Mesodermal cell (in vitro differentiated cells): ENCODE measurements around the gene ZNF76.

Source experiments
- H3K27ac ChIP-seq: 2 replicates; pipeline ENCODE4 v1.7.0; 2013; ENCODE audit warnings: mild to moderate bottlenecking, low read depth, low read length, moderate library complexity; ENCODE audit not compliant: severe bottlenecking
- H3K36me3 ChIP-seq: 2 replicates; pipeline ENCODE4 v1.7.1; 2013; ENCODE audit warnings: mild to moderate bottlenecking, low read length, moderate library complexity; ENCODE audit not compliant: control insufficient read depth, insufficient read depth
- H3K4me1 ChIP-seq: one replicate; pipeline ENCODE4 v1.7.1; 2013; ENCODE audit warnings: mild to moderate bottlenecking, low read length; ENCODE audit not compliant: insufficient read depth, control insufficient read depth, poor library complexity, severe bottlenecking
- H3K4me3 ChIP-seq: 2 replicates; pipeline ENCODE4 v1.7.0; 2013; ENCODE audit warnings: low read length, control low read depth, mild to moderate bottlenecking; ENCODE audit not compliant: insufficient read depth, poor library complexity, severe bottlenecking; ENCODE audit errors: extremely low read depth
- H3K9me3 ChIP-seq: 2 replicates; pipeline ENCODE4 v1.7.1; 2013; ENCODE audit warnings: mild to moderate bottlenecking, low read length, moderate library complexity; ENCODE audit not compliant: control insufficient read depth
- WGBS, 2 experiments: methylation state at CpG; one replicate each; pipeline ENCODE4 v1.1.5; 2013; ENCODE audit warnings: missing lambda C conversion rate in 2 of 2; ENCODE audit not compliant: insufficient coverage in 2 of 2; 5-methylcytosine and 5-hydroxymethylcytosine counted together

ZNF76 gene

GRCh38 chr6:35219683-35220326, 39.7 kb upstream of the ZNF76 start:
- H3K4me1 ChIP-seq: peaks cover 50% of the 10 kb centered on the region
- H3K4me3 ChIP-seq: no peak overlapping the region
- H3K9me3 ChIP-seq: no peaks in the 10 kb centered on the region
- WGBS, 2 experiments: no CpG with 5 or more reads among the region's 4 CpGs
- peaks cover 22% of the 10 kb centered on the region for H3K36me3 ChIP-seq
- H3K27ac ChIP-seq: no peak overlapping the region

- H3K9me3 ChIP-seq: no peaks in the 10 kb centered on the region
- 83% methylated on average over 1 of the region's 1 CpG; no CpG with 5 or more reads in 1 of the 2 experiments for WGBS, 2 experiments
- H3K4me1 ChIP-seq: peaks cover 50% of the 10 kb centered on the region
- H3K4me3 ChIP-seq: no peak overlapping the region
- H3K36me3 ChIP-seq: peaks cover 29% of the 10 kb centered on the region
- H3K27ac ChIP-seq: no peak overlapping the region
These were observed 38.8 kb upstream of the ZNF76 start for GRCh38 chr6:35220711-35221110.

GRCh38 chr6:35223396-35223795, 36.1 kb upstream of the ZNF76 start:
- Histone ChIP-seq H3K4me3 (no peak overlapping the region), H3K9me3 (no peaks in the 10 kb centered on the region), H3K36me3 (peaks cover 43% of the 10 kb centered on the region), H3K27ac (no peak overlapping the region), H3K4me1 (peaks cover 27% of the 10 kb centered on the region)
- 100% methylated on average over 2 of the region's 2 CpGs; no CpG with 5 or more reads in 1 of the 2 experiments for WGBS, 2 experiments

GRCh38 chr6:35224720-35225119, 34.8 kb upstream of the ZNF76 start:
- 85 to 100% methylated on average over 1 to 2 of the region's 4 CpGs for WGBS, 2 experiments
- no peaks in the 10 kb centered on the region for H3K9me3 ChIP-seq
- peaks cover 43% of the 10 kb centered on the region for H3K36me3 ChIP-seq
- no peak overlapping the region for H3K27ac ChIP-seq
- peaks cover 14% of the 10 kb centered on the region for H3K4me1 ChIP-seq
- no peak overlapping the region for H3K4me3 ChIP-seq

GRCh38 chr6:35228481-35228880, 31.1 kb upstream of the ZNF76 start:
- Histone ChIP-seq H3K4me3 (no peak overlapping the region), H3K36me3 (peaks cover 65% of the 10 kb centered on the region), H3K4me1 (no peaks in the 10 kb centered on the region), H3K9me3 (no peaks in the 10 kb centered on the region), H3K27ac (no peak overlapping the region)
- 98 to 100% methylated on average over 6 of the region's 6 CpGs for WGBS, 2 experiments

GRCh38 chr6:35229304-35229703, 30.2 kb upstream of the ZNF76 start:
- Histone ChIP-seq H3K4me3 (no peak overlapping the region), H3K36me3 (peaks cover 66% of the 10 kb centered on the region), H3K27ac (no peak overlapping the region), H3K9me3 (peaks cover 4% of the 10 kb centered on the region), H3K4me1 (no peaks in the 10 kb centered on the region)
- no CpG with 5 or more reads among the region's 5 CpGs for WGBS, 2 experiments

GRCh38 chr6:35230498-35230897, 29.0 kb upstream of the ZNF76 start:
- peaks cover 66% of the 10 kb centered on the region for H3K36me3 ChIP-seq
- no peaks in the 10 kb centered on the region for H3K4me1 ChIP-seq
- WGBS, 2 experiments: 100% methylated on average over 1 of the region's 1 CpG; no CpG with 5 or more reads in 1 of the 2 experiments
- H3K4me3 ChIP-seq: no peak overlapping the region
- peaks cover 16% of the 10 kb centered on the region for H3K9me3 ChIP-seq
- H3K27ac ChIP-seq: no peak overlapping the region

GRCh38 chr6:35230950-35231349, 28.6 kb upstream of the ZNF76 start:
- Histone ChIP-seq H3K4me3 (no peak overlapping the region), H3K4me1 (no peaks in the 10 kb centered on the region), H3K36me3 (peaks cover 70% of the 10 kb centered on the region), H3K9me3 (peaks cover 19% of the 10 kb centered on the region), H3K27ac (no peak overlapping the region)
- no CpG with 5 or more reads among the region's 1 CpG for WGBS, 2 experiments

GRCh38 chr6:35231563-35231962, 28.0 kb upstream of the ZNF76 start:
- H3K9me3 ChIP-seq: peaks cover 19% of the 10 kb centered on the region
- H3K4me3 ChIP-seq: no peak overlapping the region
- no peak overlapping the region for H3K27ac ChIP-seq
- WGBS, 2 experiments: 97 to 100% methylated on average over 7 of the region's 7 CpGs
- no peaks in the 10 kb centered on the region for H3K4me1 ChIP-seq
- H3K36me3 ChIP-seq: peaks cover 76% of the 10 kb centered on the region

- Histone ChIP-seq H3K4me3 (no peak overlapping the region), H3K4me1 (peaks cover 18% of the 10 kb centered on the region), H3K9me3 (peaks cover 19% of the 10 kb centered on the region), H3K27ac (no peak overlapping the region), H3K36me3 (peaks cover 85% of the 10 kb centered on the region)
- WGBS, 2 experiments: 54 to 75% methylated on average over 3 to 4 of the region's 4 CpGs
These were observed 24.6 kb upstream of the ZNF76 start for GRCh38 chr6:35234901-35235300.

GRCh38 chr6:35236223-35236622, 23.3 kb upstream of the ZNF76 start:
- Histone ChIP-seq H3K4me3 (no peak overlapping the region), H3K27ac (no peak overlapping the region), H3K4me1 (peaks cover 22% of the 10 kb centered on the region), H3K9me3 (peaks cover 19% of the 10 kb centered on the region), H3K36me3 (peaks cover 87% of the 10 kb centered on the region)
- 94 to 97% methylated on average over 3 to 5 of the region's 5 CpGs for WGBS, 2 experiments
